HG02678 (cell line): Measurements from ENCODE around the gene PPFIA2.

ENCODE experiments used
- ATAC-seq: cut with Tn5 transposase; IDR thresholded peaks from one replicate; pipeline ENCODE4 v1.9.1; 2021; ENCODE audit warnings: mild to moderate bottlenecking, moderate library complexity; ENCODE audit not compliant: unreplicated experiment

PPFIA2 gene

GRCh38 chr12:81759190-81760051, at the start of gene PPFIA2:
Gene PPFIA2, minus strand, starts transcription at chr12:81759350.
- no peak for ATAC-seq

GRCh38 chr12:81800298-81801148, 41.4 kb upstream of the PPFIA2 start:
- ATAC-seq = no peak

GRCh38 chr12:81798294-81798693, 39.1 kb upstream of the PPFIA2 start:
- ATAC-seq = no peak

GRCh38 chr12:81797100-81797499, 38.0 kb upstream of the PPFIA2 start:
- ATAC-seq = no peak

GRCh38 chr12:81792666-81793065, 33.5 kb upstream of the PPFIA2 start:
- no peak for ATAC-seq

- ATAC-seq = no peak
These were observed 20.1 kb upstream of the PPFIA2 start for GRCh38 chr12:81779216-81779615.

GRCh38 chr12:81778719-81779118, 19.6 kb upstream of the PPFIA2 start:
- no peak for ATAC-seq

GRCh38 chr12:81758421-81759189, 545 bp downstream of the PPFIA2 start:
- no peak for ATAC-seq

GRCh38 chr12:81757731-81758365, 1.3 kb downstream of the PPFIA2 start:
- no peak for ATAC-seq

- ATAC-seq = no peak
These were observed 29.4 kb downstream of the PPFIA2 start for GRCh38 chr12:81729781-81730180.

GRCh38 chr12:81727391-81727790, 31.8 kb downstream of the PPFIA2 start:
- no peak for ATAC-seq

- no peak for ATAC-seq
These were observed 32.5 kb downstream of the PPFIA2 start for GRCh38 chr12:81726634-81727033.

GRCh38 chr12:81723361-81723760, 35.8 kb downstream of the PPFIA2 start:
- no peak for ATAC-seq

GRCh38 chr12:81722004-81722403, 37.1 kb downstream of the PPFIA2 start:
- no peak for ATAC-seq

- ATAC-seq = no peak
These were observed 40.5 kb downstream of the PPFIA2 start for GRCh38 chr12:81718616-81719015.

GRCh38 chr12:81712536-81712935, 46.6 kb downstream of the PPFIA2 start:
- no peak for ATAC-seq

GRCh38 chr12:81705586-81705985, 53.6 kb downstream of the PPFIA2 start:
- ATAC-seq = no peak

GRCh38 chr12:81699551-81699950, 59.6 kb downstream of the PPFIA2 start:
- no peak for ATAC-seq

- no peak for ATAC-seq
These were observed 67.1 kb downstream of the PPFIA2 start for GRCh38 chr12:81692008-81692407.

- ATAC-seq = no peak
These were observed 75.3 kb downstream of the PPFIA2 start for GRCh38 chr12:81683881-81684280.

GRCh38 chr12:81679614-81680013, 79.5 kb downstream of the PPFIA2 start:
- ATAC-seq = no peak
